Pulmonary artery endothelial cell (primary cell): Measurements from ENCODE around the gene ELP4. TPM values are rescaled to one million over a fixed set of nuclear protein-coding genes. Genes with fewer than 3 reads are reported as not detected.
A peak's percentile ranks its signal among the peaks of the same experiment; 100 is the strongest.
"Not testable (repeated sequence)": the region's sequence is repeated elsewhere in the genome, so short reads cannot be mapped to it uniquely, and the experiment has no call there.

Source experiments
- DNase-seq: peaks from one replicate; pipeline ENCODE4 v3.0.0-alpha.2; 2011; ENCODE audit warnings: low read depth, low spot score
- total RNA-seq: library from RNA; depleted of rRNA; stranded (reverse); fragments of >200 nt; gene quantifications from 2 replicates; pipeline ENCODE4 v1.2.3, GENCODE V29; 2014

ELP4 gene
- total RNA-seq, 1 donor from 2014 or later, result 15.0 TPM

DNA sequence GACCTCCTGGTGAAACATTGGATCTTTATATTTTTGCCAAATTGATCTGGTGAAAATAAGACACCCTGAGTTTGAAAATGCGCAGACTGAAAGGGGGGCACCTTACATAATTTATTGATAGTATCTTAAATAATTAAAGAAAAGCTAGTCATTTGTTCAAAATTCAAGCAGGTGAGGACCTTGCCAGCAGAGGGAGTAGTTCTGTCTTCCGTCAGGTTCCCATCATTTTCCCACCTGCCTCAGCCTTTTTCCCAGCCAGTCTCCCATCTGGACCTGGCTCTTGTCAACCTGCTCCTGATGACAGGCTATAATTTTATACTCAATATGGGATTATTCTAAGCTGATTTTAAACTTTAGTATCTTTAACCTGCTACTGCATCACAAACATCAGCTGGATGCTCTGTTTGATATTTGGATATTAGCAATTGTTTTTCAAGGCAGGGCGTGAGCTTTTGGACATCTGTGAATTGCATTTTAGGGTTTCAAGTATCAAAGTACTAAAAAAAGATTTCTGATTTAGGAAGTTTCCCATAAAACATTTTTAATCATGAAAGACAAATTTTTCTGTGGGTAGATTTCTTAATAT lies 132.0 kb downstream of the ELP4 start:
- no peak for DNase-seq

DNA sequence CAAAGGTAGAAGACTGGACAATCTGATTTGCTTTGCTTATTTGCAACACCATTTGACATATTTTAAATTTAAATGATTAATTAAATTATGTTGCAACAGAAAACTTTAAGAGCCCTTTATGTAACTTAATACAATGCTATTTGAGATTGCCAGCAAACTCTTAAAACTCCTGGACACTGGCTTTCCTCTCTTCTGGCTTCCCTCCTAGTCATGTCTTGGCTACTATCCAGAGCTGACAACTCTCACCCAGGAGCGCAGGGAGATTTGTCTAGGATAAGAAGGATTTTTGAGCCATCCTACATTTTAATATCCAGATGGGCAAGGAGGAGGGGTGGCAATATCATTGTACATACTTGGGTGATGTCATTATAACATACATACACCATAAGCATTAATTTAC lies 134.3 kb downstream of the ELP4 start:
- no peak for DNase-seq

DNA sequence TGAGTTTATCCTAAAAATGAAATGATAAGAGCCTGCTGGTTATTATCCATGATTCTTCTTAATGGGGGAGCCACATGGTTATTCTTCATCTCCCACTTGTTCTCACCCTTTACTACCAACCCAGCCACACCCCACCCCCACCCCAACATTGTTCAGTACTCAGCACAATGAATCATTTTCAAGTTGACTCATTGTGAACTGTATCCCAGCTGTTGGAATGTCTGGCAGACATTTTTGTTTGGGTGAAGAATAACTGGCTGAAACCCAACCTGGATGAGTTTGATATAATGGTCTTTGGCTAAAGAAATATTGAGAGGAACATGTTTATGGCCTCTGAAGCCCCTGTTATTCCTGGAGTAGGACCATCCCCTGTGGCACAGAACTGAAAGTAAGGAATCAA lies 136.2 kb downstream of the ELP4 start:
- peak; percentile 49 for DNase-seq

DNA sequence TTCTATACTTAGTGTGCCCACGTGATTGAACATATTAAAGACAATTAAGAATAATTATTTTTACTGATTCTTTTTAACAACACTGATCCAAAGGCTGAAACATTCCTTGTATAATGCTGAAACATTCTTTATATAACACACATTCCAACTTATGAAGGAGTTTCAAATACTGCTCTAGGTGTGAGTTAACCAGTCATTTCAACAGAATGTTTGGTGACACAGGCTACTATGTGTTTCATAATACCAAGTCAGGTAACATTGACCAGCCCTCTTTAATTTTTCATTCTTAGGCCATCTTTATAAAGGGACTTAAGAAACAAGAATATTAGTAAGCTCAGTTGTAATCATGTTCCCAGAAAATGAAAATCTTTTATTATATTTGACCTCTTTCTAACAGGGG lies 136.6 kb downstream of the ELP4 start:
- DNase-seq, result no peak

DNA sequence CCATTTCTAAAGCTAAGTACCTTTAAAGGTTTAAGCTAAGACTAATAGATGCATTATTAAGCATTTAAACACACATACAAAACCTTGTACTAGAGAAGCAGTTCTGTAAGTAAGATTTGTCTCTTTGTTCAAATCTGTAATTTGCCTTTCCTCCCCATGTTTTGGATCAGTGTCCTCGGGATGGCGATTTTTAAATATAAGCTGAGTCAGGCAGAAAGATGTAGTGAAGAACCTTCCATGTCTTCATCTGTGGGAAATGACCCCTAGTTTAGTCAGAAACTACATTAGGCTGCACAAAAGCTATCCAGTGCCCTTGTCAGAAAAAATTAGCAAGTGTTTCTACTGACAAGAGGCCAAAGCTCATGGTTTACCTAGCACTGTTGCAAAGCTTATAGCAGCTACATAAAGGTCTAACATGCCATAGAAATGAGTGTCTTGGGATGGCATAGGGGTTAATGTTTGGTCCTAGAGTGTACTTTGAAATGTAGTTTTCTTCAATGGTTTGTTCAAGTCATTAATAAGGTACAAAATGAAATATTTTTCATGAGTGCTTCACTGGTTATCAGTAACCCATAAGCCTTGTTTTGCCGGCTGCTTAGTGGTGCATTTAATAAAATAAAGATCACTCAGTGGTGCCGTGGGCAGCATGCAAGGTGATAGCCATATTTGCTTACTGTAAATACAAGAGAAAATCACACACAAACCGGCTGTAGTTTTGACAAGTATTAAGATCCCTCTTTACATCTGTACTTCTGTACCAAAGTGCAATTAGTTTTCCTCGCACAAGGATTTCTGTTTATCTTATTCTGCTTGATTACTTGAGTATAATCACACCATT lies 139.8 kb downstream of the ELP4 start:
- no peak for DNase-seq

DNA sequence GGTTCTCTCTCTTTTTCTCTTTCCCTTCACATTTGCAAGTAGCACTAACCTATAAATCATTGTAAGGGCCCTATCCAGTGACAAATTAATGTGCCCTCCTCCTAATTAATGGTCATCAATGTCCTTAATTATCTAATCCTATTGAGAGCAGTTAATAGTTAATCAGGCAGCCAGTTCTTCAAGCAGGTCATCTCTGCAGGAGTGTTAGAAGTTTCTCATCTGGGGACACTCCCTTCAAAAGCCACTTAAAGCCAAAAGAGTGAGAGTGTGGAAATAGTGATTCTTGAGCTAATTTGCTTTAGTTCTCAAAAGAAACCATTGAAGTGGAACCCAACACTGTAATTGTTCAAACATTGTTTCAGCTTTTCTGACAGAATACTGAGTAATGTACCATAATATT lies 141.6 kb downstream of the ELP4 start:
- no peak for DNase-seq

DNA sequence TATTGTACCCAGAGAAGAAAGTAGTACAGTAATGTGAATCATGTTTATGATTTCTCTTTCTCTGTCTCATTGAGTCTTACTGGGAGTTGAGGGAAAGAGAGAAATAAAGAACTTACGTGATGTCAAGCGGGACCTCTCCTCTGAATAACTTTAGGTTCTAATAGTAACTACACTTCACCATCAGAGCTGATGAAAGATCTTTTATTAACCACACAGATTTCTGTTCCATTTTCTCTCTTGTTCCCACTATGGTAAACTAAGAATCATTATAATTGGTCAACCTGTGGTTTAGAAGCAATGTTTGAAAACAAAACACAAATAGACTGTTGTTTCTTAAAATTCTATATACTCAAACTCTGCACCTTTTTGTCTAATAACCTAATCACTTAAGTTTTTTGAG lies 142.3 kb downstream of the ELP4 start:
- DNase-seq, result no peak

DNA sequence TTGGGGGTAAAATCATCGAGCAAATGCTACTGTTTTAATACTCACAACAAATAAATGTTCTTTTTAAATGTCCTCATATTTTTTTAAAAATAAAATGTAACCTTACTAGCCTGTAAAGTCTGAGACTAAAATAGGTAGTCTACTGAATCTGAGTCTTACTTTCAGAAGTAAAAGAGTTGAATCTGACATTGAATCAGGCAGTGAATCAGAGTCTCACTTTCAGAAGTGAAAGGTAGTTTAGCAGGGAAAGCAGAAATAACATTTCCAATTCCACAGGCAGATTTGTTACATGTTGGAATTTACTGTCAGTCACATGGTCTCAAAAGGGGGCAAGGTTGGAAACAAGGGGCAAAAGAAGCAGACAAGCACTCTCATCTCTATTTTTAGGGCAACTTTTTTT lies 143.0 kb downstream of the ELP4 start:
- DNase-seq, result no peak

DNA sequence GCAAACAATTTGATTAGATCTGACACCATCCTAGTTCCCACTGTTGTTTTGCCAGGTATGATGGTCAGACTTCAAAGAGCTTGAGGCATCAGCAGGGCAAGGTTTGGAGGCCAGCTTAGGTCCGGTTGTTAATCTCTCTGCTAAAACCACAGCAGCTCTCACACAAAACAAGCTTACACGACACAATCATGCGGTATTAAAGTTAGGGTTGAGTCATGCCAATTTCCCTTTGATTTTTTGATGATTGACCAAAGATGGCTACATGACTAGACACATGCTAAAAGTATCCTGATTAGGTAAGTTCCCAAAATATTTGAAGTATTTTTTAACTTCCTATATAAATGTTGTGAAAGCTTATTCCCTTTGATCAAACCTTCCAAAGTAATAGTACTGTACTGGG lies 145.9 kb downstream of the ELP4 start:
- no peak for DNase-seq

DNA sequence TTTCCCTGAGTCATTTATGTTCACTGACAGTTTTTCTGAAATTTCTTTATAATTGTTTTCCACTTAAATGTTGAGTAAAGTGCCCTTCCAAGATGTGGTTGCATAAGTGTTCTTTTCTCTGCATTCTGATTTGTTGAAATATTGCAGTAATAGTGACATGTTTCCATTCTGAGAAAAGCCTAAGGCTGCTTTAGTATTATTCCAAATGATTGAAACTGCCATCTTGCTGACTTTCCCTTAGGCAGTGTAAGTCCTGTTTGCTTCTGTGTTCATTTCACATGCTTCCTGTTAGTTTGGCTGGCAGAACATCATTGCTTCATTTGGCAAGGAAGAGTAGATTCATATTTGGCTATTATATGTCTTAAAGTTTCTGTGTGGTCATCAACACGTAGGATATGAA lies 146.5 kb downstream of the ELP4 start:
- DNase-seq, result no peak

DNA sequence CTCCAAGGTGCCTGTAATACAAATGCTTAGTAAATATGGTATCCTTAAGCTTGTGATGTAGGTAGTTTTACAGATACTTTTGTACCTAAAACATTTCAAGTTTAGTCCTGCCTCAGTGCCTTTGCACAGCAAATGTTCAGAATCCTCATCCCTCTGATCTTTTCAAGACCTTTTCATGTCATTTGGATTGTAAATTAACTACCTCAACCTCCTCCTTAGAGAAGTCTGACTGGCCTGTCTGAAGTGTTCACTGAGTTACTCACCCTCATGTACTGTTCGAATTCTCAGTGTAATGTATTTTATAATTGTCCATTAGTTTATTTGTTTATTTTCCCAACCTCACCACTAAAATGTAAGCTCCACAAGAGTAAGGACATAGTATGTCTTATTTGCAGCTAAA lies 147.5 kb downstream of the ELP4 start:
- no peak for DNase-seq

DNA sequence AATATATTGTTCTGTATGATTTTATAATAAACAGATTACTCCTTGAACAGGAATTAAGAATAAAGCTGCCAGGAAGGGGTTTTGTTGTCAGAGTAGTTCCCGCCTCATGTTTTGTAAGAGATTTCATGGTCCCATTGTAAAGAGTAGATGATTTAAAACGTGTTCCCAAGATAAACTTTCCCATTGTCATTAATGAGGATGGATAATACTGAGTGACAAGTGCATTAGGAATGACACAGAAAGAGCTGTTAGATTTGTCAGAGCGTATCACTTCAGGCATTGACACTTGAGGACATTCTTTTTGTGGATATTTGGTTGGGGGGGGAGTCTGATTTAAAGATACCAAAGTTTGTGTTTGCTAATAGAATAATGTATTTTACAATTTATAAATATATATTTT lies 154.6 kb downstream of the ELP4 start:
- no peak for DNase-seq

DNA sequence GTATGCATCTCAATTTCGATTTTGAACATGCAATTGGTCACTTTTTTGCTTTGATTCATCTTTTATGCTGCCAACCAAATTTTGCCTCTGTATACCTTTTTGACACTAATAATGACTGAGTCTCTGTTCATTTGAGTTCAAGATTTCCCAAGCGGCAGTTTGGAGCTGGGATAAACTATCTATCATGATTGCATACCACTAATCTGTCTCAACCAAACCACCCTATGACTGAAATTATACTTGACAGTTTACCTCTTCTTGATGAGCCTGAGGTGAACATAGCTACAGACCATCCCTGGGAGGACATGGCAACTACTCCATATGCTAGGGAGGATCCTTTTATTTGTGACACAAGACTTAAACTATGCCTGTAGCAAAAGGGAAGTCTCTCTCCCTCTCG lies 155.4 kb downstream of the ELP4 start:
- DNase-seq, result no peak

DNA sequence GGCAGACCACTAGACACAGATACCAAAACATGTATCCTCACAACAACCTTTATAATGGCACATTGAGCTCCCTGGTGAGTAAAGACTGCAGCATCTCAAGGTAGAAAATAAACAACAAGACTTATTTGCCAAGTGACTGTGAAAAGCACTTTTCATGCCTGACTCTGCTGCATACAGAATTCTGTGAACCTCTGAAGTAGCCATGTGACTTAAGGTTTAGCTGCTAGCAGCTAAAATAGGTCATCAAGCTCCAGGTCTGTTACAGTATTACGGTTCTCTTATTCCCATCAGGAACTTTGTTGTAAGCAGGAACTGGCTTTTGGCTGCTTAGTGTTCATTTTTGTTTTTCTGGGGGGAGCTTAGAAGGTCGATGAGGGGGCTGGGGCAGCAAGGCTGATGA lies 162.1 kb downstream of the ELP4 start:
- no peak for DNase-seq

DNA sequence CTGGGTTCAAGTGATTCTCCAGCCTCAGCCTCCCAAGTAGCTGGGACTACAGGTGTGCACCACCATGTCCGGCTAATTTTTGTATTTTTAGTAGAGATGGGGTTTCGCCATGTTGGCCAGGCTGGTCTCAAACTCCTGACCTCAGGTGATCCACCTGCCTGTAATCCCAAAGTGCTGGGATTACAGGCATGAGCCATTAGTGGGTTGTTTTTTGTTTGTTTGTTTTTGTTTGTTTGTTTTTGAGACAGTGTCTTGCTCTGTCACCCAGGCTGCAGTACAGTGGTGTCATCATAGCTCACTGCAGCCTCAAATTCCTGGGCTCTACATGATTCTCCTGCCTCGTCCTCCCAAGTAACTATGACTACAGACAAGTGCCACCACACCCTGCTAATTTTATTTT lies 163.5 kb downstream of the ELP4 start:
- DNase-seq, result not testable (repeated sequence)

DNA sequence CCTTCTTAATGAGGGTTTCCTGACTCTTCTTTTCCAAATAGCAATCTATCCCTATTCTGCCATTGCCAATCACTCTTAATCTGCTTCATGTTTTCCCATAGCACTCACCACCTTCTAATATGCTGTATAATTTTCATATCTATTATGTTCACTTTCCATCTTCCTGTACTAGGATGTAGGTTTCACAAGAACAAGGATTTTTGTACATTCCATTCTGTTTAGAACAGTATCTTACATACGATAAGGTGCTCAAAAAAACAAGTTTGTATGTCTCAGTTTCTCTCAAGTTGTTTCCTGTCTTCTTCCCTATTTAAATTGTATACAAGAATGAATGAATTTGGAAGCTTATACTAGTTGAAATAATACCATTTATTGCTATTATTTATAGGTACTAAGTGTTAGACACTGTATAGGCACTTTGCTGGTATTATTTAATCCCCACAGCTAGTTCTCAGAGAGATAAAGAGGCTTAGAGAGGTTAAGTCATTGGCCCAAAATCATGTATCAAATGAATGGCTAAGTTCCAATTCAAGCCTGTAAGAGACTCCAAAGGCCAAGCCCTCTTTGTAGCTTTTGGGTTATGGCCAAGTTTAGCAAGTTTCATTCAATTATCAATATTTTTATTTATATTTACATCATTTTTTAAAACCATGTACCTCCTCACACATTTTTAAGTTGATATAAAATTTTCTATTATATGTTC lies 166.9 kb downstream of the ELP4 start:
- no peak for DNase-seq

DNA sequence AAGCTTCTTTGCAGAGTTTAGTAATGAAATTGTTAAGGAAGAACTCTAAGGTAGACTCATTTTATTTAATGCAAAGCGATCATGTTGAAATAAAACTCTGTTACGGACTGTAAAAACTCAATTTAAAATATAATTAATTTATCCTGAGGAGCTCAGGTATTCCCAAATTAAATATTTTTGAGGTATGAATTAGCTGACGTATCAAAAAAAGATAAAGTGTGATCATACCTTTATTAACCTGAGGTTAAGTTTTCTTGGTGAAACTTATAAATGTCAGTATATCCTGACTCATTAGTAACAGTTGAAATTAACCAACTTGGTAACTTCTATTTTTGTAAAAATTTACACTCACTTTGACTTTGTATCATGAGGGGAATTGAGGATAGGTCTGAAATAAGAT lies 171.2 kb downstream of the ELP4 start:
- DNase-seq, result no peak

DNA sequence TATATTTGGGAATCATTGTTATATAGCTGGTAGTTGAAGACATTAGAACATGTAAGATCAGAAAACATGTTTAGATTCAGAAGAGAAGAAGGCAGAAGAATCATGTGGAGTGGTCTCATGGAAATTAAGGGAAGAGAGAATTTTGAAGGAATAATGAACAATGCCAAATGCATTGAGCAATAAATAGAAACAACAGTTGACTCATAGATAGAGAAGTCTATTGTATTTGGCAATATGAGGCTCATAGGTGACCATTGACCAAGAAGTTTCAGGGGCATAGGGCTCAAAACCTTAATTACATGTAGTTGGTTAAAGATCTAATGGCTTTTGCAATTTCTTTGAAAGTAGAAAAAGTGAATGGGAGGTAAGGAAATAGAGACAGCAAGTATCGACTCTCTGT lies 177.7 kb downstream of the ELP4 start:
- DNase-seq, result no peak

DNA sequence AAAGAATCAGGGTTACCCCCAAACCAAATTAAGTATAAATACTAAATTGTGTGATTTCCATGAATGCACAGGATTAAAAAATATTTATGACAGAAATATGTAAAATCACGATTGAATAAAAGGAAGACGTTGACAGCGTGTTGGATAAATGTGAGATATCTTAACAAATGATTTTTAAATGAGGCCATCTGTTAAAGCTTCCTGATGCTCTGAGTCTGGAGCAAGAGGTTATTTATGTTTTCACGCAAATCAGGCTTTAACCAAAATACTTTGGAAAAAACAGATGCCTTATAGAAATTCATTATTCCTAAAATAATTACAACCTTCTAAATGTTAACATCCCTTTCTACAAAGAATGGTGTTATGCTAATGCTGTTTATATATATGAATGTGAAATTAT lies 178.3 kb downstream of the ELP4 start:
- no peak for DNase-seq

DNA sequence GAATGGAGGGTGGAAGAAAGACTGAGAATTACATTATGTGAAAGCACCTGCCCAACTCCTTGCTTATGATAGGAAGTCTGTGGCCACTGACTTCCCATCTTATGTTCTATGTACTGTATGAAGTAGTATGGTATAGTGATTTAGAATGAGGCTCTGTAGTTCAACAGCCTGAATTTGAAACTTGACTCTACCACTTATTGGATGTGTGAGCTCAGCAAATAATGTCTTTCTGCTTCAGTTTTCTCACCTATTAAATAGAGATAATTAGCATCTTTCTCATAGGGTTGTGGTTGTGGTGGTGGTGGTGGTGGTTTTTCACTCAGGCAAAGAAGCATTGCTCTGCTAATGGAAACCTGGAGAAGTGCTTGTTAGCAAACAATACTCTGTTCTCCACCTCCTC lies 180.0 kb downstream of the ELP4 start:
- no peak for DNase-seq

DNA sequence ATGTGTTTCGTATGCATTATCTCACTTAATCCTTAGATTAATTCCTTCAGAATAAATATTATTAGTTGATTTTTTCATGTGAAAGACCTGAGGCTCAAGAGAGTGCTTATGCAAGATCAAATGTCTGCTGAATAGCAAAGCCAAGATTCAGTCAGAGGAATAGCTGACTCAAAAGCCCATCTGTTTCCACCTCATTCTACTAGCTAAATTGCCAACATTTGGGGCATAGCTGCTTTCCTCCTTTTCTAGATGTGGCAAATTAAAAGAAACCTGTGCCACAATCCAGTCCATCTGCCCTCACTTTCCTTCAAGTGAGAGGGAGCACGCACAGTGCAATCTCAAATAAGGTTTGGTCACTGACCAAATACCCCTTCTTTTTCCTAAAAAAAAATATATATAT lies 180.5 kb downstream of the ELP4 start:
- DNase-seq, result no peak

DNA sequence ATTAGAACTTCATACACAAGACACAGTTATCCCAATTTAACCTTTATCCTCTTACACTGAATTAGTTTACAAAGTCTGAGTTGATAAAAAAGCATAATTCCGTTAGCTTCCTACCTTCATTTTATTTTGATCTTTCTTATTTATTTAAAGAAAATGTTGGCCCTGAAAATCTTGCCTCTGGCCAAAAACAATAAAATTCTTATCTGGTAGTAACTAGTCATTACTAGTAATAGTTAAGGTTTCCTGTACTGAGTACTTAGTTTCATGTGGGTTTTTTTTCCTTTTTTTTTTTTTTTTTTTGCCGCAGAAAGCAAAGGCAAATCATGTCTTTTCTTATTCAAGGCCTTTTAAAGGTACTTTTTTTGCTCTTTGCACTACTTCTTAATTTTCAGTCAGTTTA lies 180.9 kb downstream of the ELP4 start:
- DNase-seq, result no peak

DNA sequence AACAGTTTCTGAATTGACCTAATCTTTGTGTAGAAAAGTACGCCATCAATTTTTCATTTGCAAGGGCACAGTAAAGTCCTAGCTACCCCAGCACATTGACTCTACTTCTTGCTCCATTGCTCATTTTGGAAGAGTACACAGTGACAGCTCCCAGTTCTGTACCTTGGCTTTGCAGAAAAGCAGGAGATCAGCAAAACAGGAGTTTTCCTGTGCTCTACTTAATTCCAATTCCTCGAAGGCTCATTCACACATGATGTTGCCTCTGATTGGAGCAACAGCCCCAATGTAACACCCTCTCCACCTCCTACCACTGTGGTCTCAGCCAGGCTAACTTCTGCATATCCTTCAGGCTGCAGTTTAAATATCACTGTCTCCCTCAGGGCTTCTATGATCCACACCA lies 182.9 kb downstream of the ELP4 start:
- DNase-seq, result no peak
